Muscle of leg (tissue), 11 donors: Measurements from ENCODE around the gene MYPOP. TPM values are rescaled to one million over a fixed set of nuclear protein-coding genes. Genes with fewer than 3 reads are reported as not detected.

ENCODE experiments used
- DNase-seq: peaks from one replicate; pipeline ENCODE4 v3.0.0; 2013
- H3K27ac ChIP-seq: one replicate; pipeline ENCODE4 v1.5.1; 2013; ENCODE audit warnings: mild to moderate bottlenecking, low read length, control low read depth
- H3K27me3 ChIP-seq: one replicate; pipeline ENCODE4 v1.6.1; 2013; ENCODE audit warnings: low read length; ENCODE audit not compliant: control insufficient read depth, insufficient read depth
- H3K36me3 ChIP-seq: one replicate; pipeline ENCODE4 v1.6.1; 2013; ENCODE audit warnings: low read length; ENCODE audit not compliant: control insufficient read depth, insufficient read depth
- H3K4me1 ChIP-seq: one replicate; pipeline ENCODE4 v1.6.1; 2013; ENCODE audit warnings: low read length; ENCODE audit not compliant: control insufficient read depth, insufficient read depth
- H3K4me3 ChIP-seq: one replicate; pipeline ENCODE4 v1.5.1; 2013; ENCODE audit warnings: low read length, control low read depth
- H3K9me3 ChIP-seq: replicated peaks from 2 replicates; pipeline ENCODE4 v1.6.1; 2013; ENCODE audit warnings: low read depth, low read length; ENCODE audit not compliant: control insufficient read depth
- WGBS: methylation state at CpG from one replicate; pipeline ENCODE4 v1.1.5; 2013; ENCODE audit warnings: missing lambda C conversion rate; ENCODE audit not compliant: insufficient coverage; 5-methylcytosine and 5-hydroxymethylcytosine counted together
- polyA plus RNA-seq, 8 donors: library from polyadenylated mRNA; unstranded; fragments of 120-200 nt; gene quantifications; one replicate each; pipeline versions ENCODE4 v1.2.1 to v1.2.3, GENCODE V29; 2013; ENCODE audit warnings: inconsistent platforms in 1 of 8, low replicate concordance in 1 of 8; ENCODE audit not compliant: insufficient read length in 8 of 8, insufficient read depth in 1 of 8
- total RNA-seq: library from RNA; stranded (reverse); fragments of 120-200 nt; gene quantifications from one replicate; pipeline ENCODE4 v1.2.4, GENCODE V29; 2013

The MYPOP gene
- total and polyA plus RNA-seq, 9 donors = 1.3 to 5.5 (median 4.2) TPM

DNA sequence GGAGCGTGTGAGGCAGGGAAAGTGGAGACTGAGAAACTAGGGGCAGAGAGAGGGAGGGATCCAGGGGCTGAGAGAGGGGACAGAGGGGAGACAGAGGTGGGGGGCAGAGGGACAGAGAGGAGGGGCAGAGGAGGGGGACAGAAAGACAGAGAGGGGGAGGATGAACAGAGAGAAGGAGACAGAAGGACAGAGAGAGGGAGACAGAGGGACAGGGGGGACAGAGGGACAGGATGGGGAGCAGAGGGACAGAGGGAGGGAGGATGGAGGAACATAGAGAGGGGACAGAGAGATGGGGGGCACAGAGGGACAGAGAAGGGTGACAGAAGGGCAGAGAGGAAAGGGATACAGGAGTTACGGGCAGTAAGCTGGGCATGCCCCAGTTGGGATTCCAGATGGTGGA lies 26.8 kb upstream of the MYPOP start:
- WGBS = 86% methylated on average over 1 of the region's 2 CpGs
- no peak overlapping the region for H3K27ac ChIP-seq

GRCh38 chr19:45927565-45928261 lies 25.3 kb upstream of the MYPOP start:
- peaks cover 9% of the 10 kb centered on the region for H3K4me1 ChIP-seq
- WGBS = 3% methylated on average over 31 of the region's 33 CpGs
- peak overlapping the region; percentile 19 for H3K4me3 ChIP-seq
- no peak overlapping the region for H3K27ac ChIP-seq
- H3K27me3 ChIP-seq = peaks cover under 1% of the 10 kb centered on the region
- peak; percentile 94 for DNase-seq
- no peaks in the 10 kb centered on the region for H3K36me3 ChIP-seq
- no peaks in the 10 kb centered on the region for H3K9me3 ChIP-seq

More for the DNA sequence above, 26.8 kb upstream of the MYPOP start:
- DNase-seq = no peak
- peaks cover 11% of the 10 kb centered on the region for H3K27me3 ChIP-seq
- H3K4me1 ChIP-seq = peaks cover 9% of the 10 kb centered on the region
- H3K36me3 ChIP-seq = no peaks in the 10 kb centered on the region
- no peak overlapping the region for H3K4me3 ChIP-seq
- H3K9me3 ChIP-seq = no peaks in the 10 kb centered on the region

DNA sequence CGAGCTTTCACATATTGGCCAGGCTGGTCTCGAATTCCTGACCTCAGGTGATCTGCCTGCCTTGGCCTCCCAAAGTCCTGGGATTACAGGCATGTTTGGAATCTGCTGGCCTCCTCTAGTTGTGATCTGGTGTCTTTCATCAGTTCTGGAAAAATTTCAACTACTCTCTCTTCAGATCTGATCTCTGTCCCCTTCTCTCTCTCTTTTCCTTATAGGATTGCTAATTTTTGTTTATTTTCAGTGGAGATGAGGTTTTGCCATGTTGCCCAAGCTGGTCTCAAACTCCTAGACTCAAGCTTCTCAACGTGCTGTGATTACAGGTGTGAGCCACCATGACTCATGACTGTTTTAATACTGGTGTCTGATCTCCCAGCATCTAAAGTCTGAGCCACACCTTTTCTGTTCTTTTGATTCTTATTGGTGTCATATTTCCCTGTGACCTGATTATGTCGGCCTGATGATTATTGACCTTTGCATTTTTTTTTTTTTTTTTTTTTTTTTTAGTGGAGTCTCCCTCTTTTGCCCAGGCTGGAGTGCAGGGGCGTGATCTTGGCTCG lies 22.6 kb upstream of the MYPOP start:
- no peak for DNase-seq
- H3K9me3 ChIP-seq = no peaks in the 10 kb centered on the region
- WGBS = 60% methylated on average over 1 of the region's 6 CpGs
- no peak overlapping the region for H3K27ac ChIP-seq
- H3K4me3 ChIP-seq = no peak overlapping the region
- H3K4me1 ChIP-seq = peaks cover 9% of the 10 kb centered on the region
- H3K27me3 ChIP-seq = peaks cover 8% of the 10 kb centered on the region
- no peaks in the 10 kb centered on the region for H3K36me3 ChIP-seq

DNA sequence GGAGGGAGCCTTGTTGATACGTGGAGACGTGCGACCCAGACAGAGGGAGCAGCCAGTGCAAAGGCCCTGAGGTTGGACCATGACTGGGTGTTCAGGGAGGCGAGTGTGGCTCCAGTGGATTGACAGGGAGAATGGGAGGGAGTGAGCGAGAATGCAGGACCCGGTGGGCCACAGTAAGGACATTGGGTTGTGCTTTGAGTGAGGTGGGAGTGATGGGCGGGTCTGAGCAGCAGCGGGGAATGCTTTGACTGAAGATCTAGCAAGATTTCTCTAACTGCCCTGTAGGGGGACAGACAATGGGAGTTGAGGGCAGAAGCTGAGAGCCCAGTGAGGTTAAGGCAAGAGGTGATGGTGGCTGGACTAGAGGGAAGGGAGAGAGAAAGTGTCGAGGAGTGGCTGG lies 19.9 kb upstream of the MYPOP start:
- H3K4me3 ChIP-seq = no peak overlapping the region
- WGBS = 49% methylated on average over 8 of the region's 9 CpGs

DNA sequence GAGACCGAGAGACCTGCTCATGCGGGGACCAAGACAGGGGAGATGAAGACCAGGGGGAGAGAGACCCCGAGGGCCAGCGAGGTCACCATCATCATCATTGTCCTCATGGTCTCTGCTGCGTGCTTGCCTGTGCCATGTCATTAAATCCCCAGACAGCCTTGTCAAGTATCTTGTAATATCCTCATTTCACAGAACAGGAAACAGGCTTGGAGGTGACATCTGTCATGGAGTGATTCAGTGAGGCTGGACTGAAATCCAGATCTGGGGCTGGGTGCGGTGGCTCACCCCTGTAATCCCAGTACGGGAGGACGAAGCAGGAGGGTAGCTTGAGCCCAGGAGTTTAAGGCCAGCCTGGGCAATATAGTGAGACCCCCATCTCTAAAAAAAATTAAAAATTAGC lies 18.0 kb upstream of the MYPOP start:
- no peak overlapping the region for H3K27ac ChIP-seq
- DNase-seq = no peak
- WGBS = 49% methylated on average over 3 of the region's 8 CpGs
- H3K9me3 ChIP-seq = no peaks in the 10 kb centered on the region
- H3K4me3 ChIP-seq = no peak overlapping the region
- no peaks in the 10 kb centered on the region for H3K36me3 ChIP-seq
- H3K4me1 ChIP-seq = no peaks in the 10 kb centered on the region
- peaks cover 18% of the 10 kb centered on the region for H3K27me3 ChIP-seq

More for the DNA sequence above, 19.9 kb upstream of the MYPOP start:
- H3K9me3 ChIP-seq = no peaks in the 10 kb centered on the region
- no peak overlapping the region for H3K27ac ChIP-seq
- H3K4me1 ChIP-seq = no peaks in the 10 kb centered on the region
- no peak for DNase-seq
- H3K36me3 ChIP-seq = no peaks in the 10 kb centered on the region
- H3K27me3 ChIP-seq = peaks cover 17% of the 10 kb centered on the region

GRCh38 chr19:45919678-45920077 lies 17.3 kb upstream of the MYPOP start:
- no peak overlapping the region for H3K27ac ChIP-seq
- WGBS = 54% methylated on average over 3 of the region's 7 CpGs
- H3K4me1 ChIP-seq = no peaks in the 10 kb centered on the region
- H3K9me3 ChIP-seq = no peaks in the 10 kb centered on the region
- no peak for DNase-seq
- no peaks in the 10 kb centered on the region for H3K36me3 ChIP-seq
- H3K27me3 ChIP-seq = peaks cover 20% of the 10 kb centered on the region
- H3K4me3 ChIP-seq = no peak overlapping the region

DNA sequence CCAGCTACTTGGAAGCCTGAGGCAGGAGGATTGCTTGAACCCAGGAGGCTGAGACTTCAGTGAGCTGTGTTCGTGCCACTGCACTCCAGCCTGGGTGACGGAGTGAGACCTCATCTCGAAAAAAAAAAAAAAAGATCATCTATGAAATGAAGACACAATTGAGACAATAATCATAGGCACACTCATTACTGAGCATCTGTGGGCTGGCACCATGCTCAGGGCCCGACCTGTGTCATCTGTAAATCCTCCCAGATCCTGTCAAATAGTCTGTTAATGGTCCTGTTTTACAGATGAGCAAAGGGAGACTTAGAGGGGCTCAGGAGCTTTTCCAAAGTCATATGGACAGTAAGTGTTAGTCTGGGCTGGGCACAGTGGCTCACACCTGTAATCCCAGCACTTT lies 16.3 kb upstream of the MYPOP start:
- Histone ChIP-seq H3K9me3 (no peaks in the 10 kb centered on the region), H3K27ac (no peak overlapping the region), H3K4me3 (no peak overlapping the region), H3K36me3 (no peaks in the 10 kb centered on the region), H3K27me3 (peaks cover 20% of the 10 kb centered on the region), H3K4me1 (no peaks in the 10 kb centered on the region)
- WGBS = no CpG with 5 or more reads among the region's 4 CpGs
- DNase-seq = no peak

GRCh38 chr19:45917421-45918091 lies 15.1 kb upstream of the MYPOP start:
- Histone ChIP-seq H3K4me1 (no peaks in the 10 kb centered on the region), H3K27ac (no peak overlapping the region), H3K27me3 (peaks cover 20% of the 10 kb centered on the region), H3K4me3 (no peak overlapping the region), H3K36me3 (no peaks in the 10 kb centered on the region), H3K9me3 (no peaks in the 10 kb centered on the region)
- no CpG with 5 or more reads among the region's 4 CpGs for WGBS
- no peak for DNase-seq

GRCh38 chr19:45913874-45914830 lies 11.7 kb upstream of the MYPOP start, which contains the start of gene NANOS2:
Gene NANOS2, minus strand, starts transcription at chr19:45914778. Its CDS starts 85 bp downstream, at chr19:45914693.
- peaks cover 13% of the 10 kb centered on the region for H3K27me3 ChIP-seq
- no peaks in the 10 kb centered on the region for H3K9me3 ChIP-seq
- 54% methylated on average over 36 of the region's 44 CpGs for WGBS

More at GRCh38 chr19:45913874-45914830, 11.7 kb upstream of the MYPOP start, which contains the start of gene NANOS2:
- DNase-seq = no peak
- Histone ChIP-seq H3K4me1 (no peaks in the 10 kb centered on the region), H3K27ac (no peak within 1 kb of the TSS), H3K36me3 (no peaks in the 10 kb centered on the region), H3K4me3 (no peak within 1 kb of the TSS)
